HepG2 (cell line): ENCODE results near the gene DPH7. TPM values are rescaled to one million over a fixed set of nuclear protein-coding genes. Genes with fewer than 3 reads are reported as not detected.

Experiments used
- ATF4 ChIP-seq, 2 experiments: fragments of 450-650 bp in 1 of 2; sonication (generic) in 1 of 2; formaldehyde crosslinking; IDR thresholded peaks; 2 replicates each; pipeline versions ENCODE4 v1.5.0 to v1.8.0; 2020 to 2022; ENCODE audit warnings: mild to moderate bottlenecking in 1 of 2, missing genetic modification reagents in 1 of 2
- EHMT2 ChIP-seq: fragments of 200-600 bp; sonication (generic); IDR thresholded peaks from 2 replicates; pipeline ENCODE4 v1.7.0; 2017; ENCODE audit warnings: antibody characterized with exemption, low read depth, low read length, borderline replicate concordance
- MAZ ChIP-seq, 2 experiments: sonication (generic) in 1 of 2; formaldehyde crosslinking in 1 of 2; IDR thresholded peaks; 2 replicates each; pipeline versions ENCODE4 v1.5.0 to v1.6.1; 2012 to 2020; ENCODE audit warnings: low read depth in 2 of 2, mild to moderate bottlenecking in 2 of 2, borderline replicate concordance in 1 of 2, improper control_type of control experiment in 1 of 2, low read length in 1 of 2, missing genetic modification reagents in 1 of 2, moderate library complexity in 1 of 2
- MXD3 ChIP-seq: IDR thresholded peaks from 2 replicates; pipeline ENCODE4 v1.6.1; 2016; ENCODE audit warnings: mild to moderate bottlenecking, missing biosample characterization, missing genetic modification reagents
- ONECUT2 ChIP-seq: sonication (generic); formaldehyde crosslinking; IDR thresholded peaks from 2 replicates; pipeline ENCODE4 v1.4.0; 2020; ENCODE audit warnings: missing genetic modification reagents
- REPIN1 ChIP-seq: sonication (generic); formaldehyde crosslinking; IDR thresholded peaks from 2 replicates; pipeline ENCODE4 v1.8.0; 2022; ENCODE audit warnings: missing genetic modification reagents, low read depth, mild to moderate bottlenecking, borderline replicate concordance
- SP2 ChIP-seq: sonication (generic); formaldehyde crosslinking; IDR thresholded peaks from 2 replicates; pipeline ENCODE4 v1.5.1; 2020; ENCODE audit warnings: mild to moderate bottlenecking, missing genetic modification reagents
- TOE1 ChIP-seq: sonication (generic); formaldehyde crosslinking; IDR thresholded peaks from 2 replicates; pipeline ENCODE4 v1.4.0; 2020; ENCODE audit warnings: mild to moderate bottlenecking, missing genetic modification reagents
- UBTF ChIP-seq: sonication (generic); formaldehyde crosslinking; IDR thresholded peaks from 2 replicates; pipeline ENCODE4 v1.4.0; 2020; ENCODE audit warnings: mild to moderate bottlenecking, missing genetic modification reagents
- ZMYM2 ChIP-seq: sonication (generic); formaldehyde crosslinking; IDR thresholded peaks from 2 replicates; pipeline ENCODE4 v1.8.0; 2022; ENCODE audit warnings: mild to moderate bottlenecking, missing genetic modification reagents
- ZNF142 ChIP-seq: sonication (generic); formaldehyde crosslinking; IDR thresholded peaks from 2 replicates; pipeline ENCODE4 v1.4.0; 2020; ENCODE audit warnings: missing genetic modification reagents
- ZNF331 ChIP-seq: sonication (generic); formaldehyde crosslinking; IDR thresholded peaks from 2 replicates; pipeline ENCODE4 v1.4.0; 2020; ENCODE audit warnings: missing genetic modification reagents
- ZNF597 ChIP-seq: sonication (generic); formaldehyde crosslinking; IDR thresholded peaks from 2 replicates; pipeline ENCODE4 v1.5.0; 2020; ENCODE audit warnings: missing genetic modification reagents
- ZNF616 ChIP-seq: sonication (generic); formaldehyde crosslinking; IDR thresholded peaks from 2 replicates; pipeline ENCODE4 v1.5.0; 2020; ENCODE audit warnings: low read depth, mild to moderate bottlenecking, missing genetic modification reagents
- ZNF674 ChIP-seq: sonication (generic); formaldehyde crosslinking; IDR thresholded peaks from 2 replicates; pipeline ENCODE4 v1.5.0; 2020; ENCODE audit warnings: low read depth, mild to moderate bottlenecking, missing genetic modification reagents
- polyA plus RNA-seq, 8 experiments: library from polyadenylated mRNA; depleted of rRNA in 3 of 8; stranded (reverse) in 7 of 8; unstranded in 1 of 8; fragments of >200 nt; fragmentation: Illumina TruSeq in 4 of 8; extraction: Trizol in 4 of 8; gene quantifications; 2 replicates each; pipeline versions ENCODE4 v1.2.1 to v1.2.3, GENCODE V29; 2011 to 2016; ENCODE audit warnings: low read depth in 4 of 8, missing spikeins in 1 of 8, mixed read lengths in 1 of 8; ENCODE audit not compliant: insufficient read depth in 1 of 8
- total RNA-seq, 5 experiments: library from RNA; depleted of rRNA; stranded (reverse); fragments of >200 nt; fragmentation: Illumina TruSeq; extraction: Trizol; gene quantifications; 2 replicates each; pipeline ENCODE4 v1.2.3, GENCODE V29; 2016; ENCODE audit warnings: low read depth in 1 of 5

Gene DPH7
- total and polyA plus RNA-seq, 2 of the 13 experiments (the other 11 are each of a cell fraction or from before 2014, with no cell fraction given): 27.6 to 31.6 TPM

- TF ChIP-seq UBTF (CRISPR knock-in tag) (peak; percentile 64), ZNF674 (CRISPR knock-in tag) (0 out of 2 replicates have a peak, but pooled peaks have one; percentile 60), ATF4 (CRISPR knock-in tag; IDR thresholded peaks at IDR 0.05) (no peak), SP2 (CRISPR knock-in tag) (peak; percentile 32; the same call in 1 of the 2 replicates), ZNF616 (CRISPR knock-in tag) (0 out of 2 replicates have a peak, but pooled peaks have one; percentile 50), TOE1 (CRISPR knock-in tag) (no peak), REPIN1 (CRISPR knock-in tag) (no peak; the same call in 1 of the 2 replicates), ONECUT2 (CRISPR knock-in tag) (peak; percentile 45), EHMT2 (no peak), ZNF597 (CRISPR knock-in tag) (no peak), ZNF331 (0 out of 2 replicates have a peak, but pooled peaks have one; percentile 9), ZMYM2 (peak; percentile 60; the same call in 1 of the 2 replicates), MXD3 (CRISPR knock-in tag) (peak; percentile 26; the same call in 1 of the 2 replicates), MAZ (IDR thresholded peaks at IDR 0.05; ENCODE audit: borderline replicate concordance, low read depth, low read length) (peak; percentile 36; the same call in 1 of the 2 replicates), MAZ (CRISPR knock-in tag; IDR thresholded peaks at IDR 0.05; ENCODE audit: low read depth) (peak; percentile 77), ZNF142 (CRISPR knock-in tag) (0 out of 2 replicates have a peak, but pooled peaks have one; percentile 3)
These were observed 27.3 kb downstream of the DPH7 start, which contains the start of gene MRPL41 (continued) for GRCh38 chr9:137551264-137552021.
